Measurements from ENCODE around the gene DENND1A. TPM values are rescaled to one million over a fixed set of nuclear protein-coding genes. Genes with fewer than 3 reads are reported as not detected.

DENND1A gene
- total and polyA plus RNA-seq, 11 donors, result 9.8 to 24.0 (median 14.7) TPM

DNA sequence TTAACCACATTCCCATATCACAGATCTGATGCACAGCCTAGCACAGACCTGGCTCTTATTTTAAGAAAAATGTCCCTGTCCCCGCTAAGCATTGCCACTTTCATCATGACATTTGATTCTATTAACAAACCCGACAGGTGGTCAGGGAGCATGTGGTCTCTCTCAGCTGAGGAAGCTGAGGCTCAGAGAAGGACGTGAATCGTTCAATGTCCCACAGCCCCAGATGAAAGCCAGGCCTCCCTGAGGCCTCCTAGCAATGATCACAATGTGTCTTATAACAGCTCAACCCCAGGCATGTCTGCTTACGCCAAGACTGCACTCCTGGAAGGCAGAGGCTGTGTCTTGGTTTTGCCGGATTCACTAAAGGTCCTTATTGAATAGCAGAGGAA, 584.4 kb downstream of the DENND1A start:
- TF ChIP-seq POLR2A (IDR thresholded peaks at IDR 0.05), result no peak
- peaks cover 0 to 8% (median 0%) of the 10 kb centered on the region in 12 donors for H3K4me1 ChIP-seq
- peak overlapping the region in 1 of 12 donors; percentile 62 for H3K27ac ChIP-seq
- H3K9me3 ChIP-seq, result no peaks in the 10 kb centered on the region
- ATAC-seq, result no peak
- H3K27me3 ChIP-seq, result peaks cover 0 to 11% (median 4%) of the 10 kb centered on the region in 9 donors
- intact Hi-C loops (cut with DNase I), result loop anchor here in 5 of 10 donors (5.0 to 10.0 kb wide), 4 partner anchors 81 to 263 kb away; partner anchors contain the start of gene STRBP (in 1 of the 5)
- H3K36me3 ChIP-seq, result no peaks in the 10 kb centered on the region
- no peak overlapping the region for H3K4me3 ChIP-seq
- no peak for DNase-seq
- 58 to 80% (median 61%) methylated on average over 5 to 6 of the region's 6 CpGs for WGBS, 4 donors

GRCh38 chr9:123344192-123344949, 585.6 kb downstream of the DENND1A start:
- Histone ChIP-seq H3K4me3 (no peak overlapping the region), H3K27ac (peak overlapping the region in 1 of 12 donors; percentile 62), H3K9me3 (no peaks in the 10 kb centered on the region), H3K4me1 (peaks cover 0 to 14% (median 9%) of the 10 kb centered on the region in 12 donors), H3K36me3 (no peaks in the 10 kb centered on the region), H3K27me3 (peaks cover 0 to 7% (median 1%) of the 10 kb centered on the region in 9 donors)
- no peak for DNase-seq
- TF ChIP-seq, protein P1, sequence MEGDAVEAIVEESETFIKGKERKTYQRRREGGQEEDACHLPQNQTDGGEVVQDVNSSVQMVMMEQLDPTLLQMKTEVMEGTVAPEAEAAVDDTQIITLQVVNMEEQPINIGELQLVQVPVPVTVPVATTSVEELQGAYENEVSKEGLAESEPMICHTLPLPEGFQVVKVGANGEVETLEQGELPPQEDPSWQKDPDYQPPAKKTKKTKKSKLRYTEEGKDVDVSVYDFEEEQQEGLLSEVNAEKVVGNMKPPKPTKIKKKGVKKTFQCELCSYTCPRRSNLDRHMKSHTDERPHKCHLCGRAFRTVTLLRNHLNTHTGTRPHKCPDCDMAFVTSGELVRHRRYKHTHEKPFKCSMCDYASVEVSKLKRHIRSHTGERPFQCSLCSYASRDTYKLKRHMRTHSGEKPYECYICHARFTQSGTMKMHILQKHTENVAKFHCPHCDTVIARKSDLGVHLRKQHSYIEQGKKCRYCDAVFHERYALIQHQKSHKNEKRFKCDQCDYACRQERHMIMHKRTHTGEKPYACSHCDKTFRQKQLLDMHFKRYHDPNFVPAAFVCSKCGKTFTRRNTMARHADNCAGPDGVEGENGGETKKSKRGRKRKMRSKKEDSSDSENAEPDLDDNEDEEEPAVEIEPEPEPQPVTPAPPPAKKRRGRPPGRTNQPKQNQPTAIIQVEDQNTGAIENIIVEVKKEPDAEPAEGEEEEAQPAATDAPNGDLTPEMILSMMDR (IDR thresholded peaks at IDR 0.05), result no peak
- intact Hi-C loops (cut with DNase I), result loop anchor here in 3 of 10 donors (5.0 to 10.0 kb wide), 4 partner anchors 77 to 237 kb away; partner anchors contain the start of gene STRBP (in 2 of the 3)
- no peak for ATAC-seq
- 93 to 94% (median 94%) methylated on average over 7 to 9 of the region's 9 CpGs for WGBS, 4 donors

DNA sequence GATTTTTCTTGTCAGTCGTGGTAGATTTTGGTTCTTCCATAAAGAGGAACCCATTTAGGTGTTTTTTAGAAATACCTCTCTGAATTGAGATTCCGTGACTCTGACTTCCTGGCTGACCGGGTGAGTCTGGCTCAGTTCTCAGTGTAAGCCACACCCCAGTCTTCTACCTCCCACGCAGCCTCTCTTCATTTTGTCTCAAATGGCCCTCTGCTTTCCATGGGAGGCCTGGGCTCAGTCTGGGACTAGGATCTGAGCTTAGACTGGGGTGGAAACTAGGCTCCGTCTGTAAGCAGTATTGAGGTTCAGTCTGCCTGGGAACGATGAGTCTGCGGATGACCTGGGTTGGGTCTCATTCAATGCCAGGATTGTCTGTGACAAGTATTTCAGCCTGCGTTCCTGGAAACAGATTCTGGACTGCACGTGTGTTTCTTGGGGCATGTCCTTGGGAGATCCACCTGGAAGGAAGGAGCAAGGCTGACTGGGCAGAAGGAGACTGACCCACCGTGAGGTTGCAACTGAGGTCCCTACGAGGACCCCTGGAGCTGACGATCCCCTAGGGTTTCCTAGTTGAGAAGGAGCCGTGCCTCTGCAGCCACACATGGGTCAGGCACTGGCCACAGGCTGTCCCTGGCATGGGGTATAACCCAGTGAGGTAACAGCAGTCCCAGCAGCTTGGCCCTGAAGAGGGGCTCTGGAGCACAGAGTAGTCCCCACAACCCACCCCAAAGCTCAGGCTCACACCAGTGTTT, 586.3 kb downstream of the DENND1A start:
- ATAC-seq (no peak), DNase-seq (no peak)
- H3K27ac ChIP-seq, result no peak overlapping the region
- peaks cover 0 to 22% (median 12%) of the 10 kb centered on the region in 12 donors for H3K4me1 ChIP-seq
- intact Hi-C loops (cut with DNase I), result loop anchor here in 3 of 10 donors (5.0 to 10.0 kb wide), 4 partner anchors 76 to 236 kb away; partner anchors contain the start of gene STRBP (in 2 of the 3)
- TF ChIP-seq, protein P1 (IDR thresholded peaks at IDR 0.05), result no peak
- TF ChIP-seq POLR2A (IDR thresholded peaks at IDR 0.05), result no peak
- 54 to 76% (median 56%) methylated on average over 8 to 13 of the region's 13 CpGs for WGBS, 4 donors
- H3K27me3 ChIP-seq, result no peaks in the 10 kb centered on the region
- H3K36me3 ChIP-seq, result no peaks in the 10 kb centered on the region
- no peak overlapping the region for H3K4me3 ChIP-seq
- no peaks in the 10 kb centered on the region for H3K9me3 ChIP-seq

GRCh38 chr9:123342247-123342646, 587.7 kb downstream of the DENND1A start:
- intact Hi-C loops (cut with DNase I), result loop anchor here in 3 of 10 donors (5.0 to 10.0 kb wide), 4 partner anchors 75 to 235 kb away; partner anchors contain the start of gene STRBP (in 2 of the 3)
- no peak for DNase-seq
- Histone ChIP-seq H3K27ac (no peak overlapping the region), H3K4me1 (peaks cover 0 to 24% (median 12%) of the 10 kb centered on the region in 12 donors), H3K9me3 (no peaks in the 10 kb centered on the region), H3K36me3 (no peaks in the 10 kb centered on the region), H3K4me3 (no peak overlapping the region), H3K27me3 (no peaks in the 10 kb centered on the region)
- TF ChIP-seq POLR2A (IDR thresholded peaks at IDR 0.05), result no peak
- TF ChIP-seq, protein P1 (IDR thresholded peaks at IDR 0.05), result no peak
- ATAC-seq, result no peak
- 78 to 87% (median 82%) methylated on average over 5 of the region's 5 CpGs for WGBS, 4 donors

Measured in heart left ventricle (tissue), 16 donors.